Neuronal stem cell (in vitro differentiated cells): ENCODE results near the gene ARHGAP25.

ENCODE experiments used
- DNase-seq: peaks from one replicate; pipeline ENCODE4 v3.0.0-alpha.2; 2013; ENCODE audit warnings: low spot score
- H2AFZ ChIP-seq: one replicate; pipeline ENCODE4 v1.6.1; 2013; ENCODE audit warnings: mild to moderate bottlenecking, low read length, inconsistent platforms
- H2AK5ac ChIP-seq: 2 replicates; pipeline ENCODE4 v1.6.1; 2013; ENCODE audit warnings: low read depth, mild to moderate bottlenecking, inconsistent platforms, low read length, moderate library complexity, mixed read lengths
- H2BK120ac ChIP-seq: 2 replicates; pipeline ENCODE4 v1.6.1; 2013; ENCODE audit warnings: low read depth, mild to moderate bottlenecking, inconsistent platforms, low read length, moderate library complexity, mixed read lengths
- H2BK12ac ChIP-seq: one replicate; pipeline ENCODE4 v1.6.1; 2013; ENCODE audit warnings: low read length, inconsistent platforms
- H2BK15ac ChIP-seq: 2 replicates; pipeline ENCODE4 v1.6.1; 2013; ENCODE audit warnings: mild to moderate bottlenecking, low read length, inconsistent platforms, mixed read lengths
- H2BK5ac ChIP-seq: one replicate; pipeline ENCODE4 v1.6.1; 2013; ENCODE audit warnings: inconsistent platforms, mild to moderate bottlenecking, low read length, moderate library complexity
- H3K14ac ChIP-seq: one replicate; pipeline ENCODE4 v1.6.1; 2013; ENCODE audit warnings: low read length, inconsistent platforms
- H3K18ac ChIP-seq: 2 replicates; pipeline ENCODE4 v1.6.1; 2013; ENCODE audit warnings: low read length, inconsistent platforms
- H3K23ac ChIP-seq: 2 replicates; pipeline ENCODE4 v1.6.1; 2013; ENCODE audit warnings: low read depth, mild to moderate bottlenecking, mixed read lengths, low read length, inconsistent platforms; ENCODE audit not compliant: poor library complexity
- H3K27ac ChIP-seq: replicated peaks from 3 replicates; pipeline ENCODE4 v1.5.1; 2013; ENCODE audit warnings: low read length, inconsistent platforms
- H3K27me3 ChIP-seq, 3 experiments: 2 replicates each; pipeline ENCODE4 v1.6.1; 2013; ENCODE audit warnings: low read length in 3 of 3, mild to moderate bottlenecking in 2 of 3, inconsistent platforms in 1 of 3, low read depth in 1 of 3, mixed read lengths in 1 of 3, moderate library complexity in 1 of 3; ENCODE audit not compliant: control insufficient read depth in 3 of 3, insufficient read depth in 3 of 3
- H3K36me3 ChIP-seq, 2 donors: replicated peaks in 1 of 2; 2 replicates each; pipeline ENCODE4 v1.6.1; 2013; ENCODE audit warnings: low read length in 2 of 2; ENCODE audit not compliant: control insufficient read depth in 2 of 2, insufficient read depth in 2 of 2
- H3K4ac ChIP-seq: 2 replicates; pipeline ENCODE4 v1.6.1; 2013; ENCODE audit warnings: inconsistent platforms, mild to moderate bottlenecking, low read length, moderate library complexity
- H3K4me1 ChIP-seq, 2 donors: 1 replicate in 1 of 2; 2 replicates in 1 of 2; pipeline ENCODE4 v1.6.1; 2013; ENCODE audit warnings: low read length in 2 of 2, low read depth in 1 of 2; ENCODE audit not compliant: control insufficient read depth in 2 of 2, insufficient read depth in 1 of 2
- H3K4me2 ChIP-seq: one replicate; pipeline ENCODE4 v1.6.1; 2013; ENCODE audit warnings: mild to moderate bottlenecking, low read length, inconsistent platforms; ENCODE audit not compliant: insufficient read depth, poor library complexity, severe bottlenecking
- H3K4me3 ChIP-seq, 2 donors: 2 replicates each; pipeline ENCODE4 v1.5.1; 2013; ENCODE audit warnings: low read length in 2 of 2, mild to moderate bottlenecking in 2 of 2, inconsistent platforms in 1 of 2, moderate library complexity in 1 of 2
- H3K79me1 ChIP-seq: one replicate; pipeline ENCODE4 v1.6.1; 2013; ENCODE audit warnings: low read depth, mild to moderate bottlenecking, inconsistent platforms, low read length, moderate library complexity
- H3K9ac ChIP-seq: one replicate; pipeline ENCODE4 v1.6.1; 2013; ENCODE audit warnings: mild to moderate bottlenecking, low read depth, low read length, inconsistent platforms; ENCODE audit not compliant: poor library complexity
- H3K9me3 ChIP-seq, 2 donors: replicated peaks in 1 of 2; 2 replicates each; pipeline versions ENCODE3 to v1.6.1; 2013; ENCODE audit warnings: low read length in 2 of 2, mild to moderate bottlenecking in 2 of 2, inconsistent platforms in 1 of 2, low read depth in 1 of 2, mixed read lengths in 1 of 2, moderate library complexity in 1 of 2; ENCODE audit not compliant: control insufficient read depth in 2 of 2, insufficient read depth in 1 of 2
- H4K8ac ChIP-seq: one replicate; pipeline ENCODE4 v1.6.1; 2013; ENCODE audit warnings: low read depth, mild to moderate bottlenecking, inconsistent platforms, low read length, moderate library complexity
- H4K91ac ChIP-seq: one replicate; pipeline ENCODE4 v1.6.1; 2013; ENCODE audit warnings: low read length, low read depth, mild to moderate bottlenecking, inconsistent platforms; ENCODE audit not compliant: poor library complexity
- WGBS, 2 donors: extraction: QIAGEN DNeasy Blood & Tissue Kit; methylation state at CpG; one replicate each; pipeline ENCODE4 v1.1.7; 2013; ENCODE audit warnings: missing lambda C conversion rate in 2 of 2, mixed read lengths in 1 of 2; ENCODE audit not compliant: insufficient read length in 2 of 2, insufficient replicate concordance in 1 of 2; ENCODE audit errors: extremely low coverage in 2 of 2; 5-methylcytosine and 5-hydroxymethylcytosine counted together

The ARHGAP25 gene

DNA sequence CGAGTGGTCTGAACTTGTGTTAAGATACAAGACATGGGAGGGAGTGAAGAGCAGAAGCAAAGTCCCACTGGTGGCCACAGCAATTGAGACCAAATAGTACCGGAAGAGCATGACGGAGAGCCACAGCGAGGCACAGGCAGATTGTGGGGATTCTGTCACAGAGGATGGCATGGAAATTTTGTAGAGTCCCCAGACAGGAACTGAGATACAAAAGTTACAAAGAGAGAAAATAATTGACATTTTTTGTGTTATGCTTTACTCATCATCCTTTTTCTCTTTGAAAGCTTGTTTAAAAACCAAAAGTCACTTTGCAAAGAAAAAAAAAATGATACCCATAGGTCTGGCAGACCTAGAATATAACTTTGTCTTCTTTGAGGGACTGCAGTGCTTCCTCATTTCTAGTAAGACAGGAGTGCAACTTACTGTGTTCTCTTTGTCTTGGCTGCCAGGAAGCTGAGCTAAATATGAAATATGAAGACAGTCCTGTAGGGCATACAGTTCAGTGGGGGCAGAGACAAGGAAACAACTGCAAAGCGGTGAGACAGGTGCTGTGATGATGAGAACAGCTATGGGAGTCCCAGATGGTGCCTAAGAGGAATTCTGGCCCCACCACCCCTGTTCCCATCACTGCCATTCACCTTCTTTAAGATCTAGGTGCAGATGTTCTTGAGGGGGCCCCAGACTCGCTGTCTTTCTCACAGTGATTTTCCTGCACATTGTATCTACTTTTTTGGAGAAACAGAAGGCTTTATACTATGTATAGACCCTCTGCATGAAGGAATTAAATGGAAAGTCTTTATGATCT, 5.2 kb downstream of the ARHGAP25 start:
- Histone ChIP-seq H3K4ac (no peak overlapping the region), H3K27me3 (no peaks in the 10 kb centered on the region), H3K4me2 (no peak overlapping the region), H2BK12ac (no peak overlapping the region), H3K4me3 (no peak overlapping the region), H3K27ac (no peak overlapping the region), H3K4me1 (no peaks in the 10 kb centered on the region), H2BK120ac (no peak overlapping the region), H4K8ac (no peak overlapping the region), H2AK5ac (no peak overlapping the region), H3K14ac (no peak overlapping the region), H3K9ac (no peak overlapping the region), H3K18ac (no peak overlapping the region), H3K79me1 (no peaks in the 10 kb centered on the region), H3K23ac (no peak overlapping the region), H3K36me3 (no peaks in the 10 kb centered on the region), H2AFZ (no peak overlapping the region), H3K9me3 (no peaks in the 10 kb centered on the region), H4K91ac (no peak overlapping the region), H2BK5ac (no peak overlapping the region), H2BK15ac (no peak overlapping the region)
- no peak for DNase-seq
- WGBS, 2 donors = no CpG with 5 or more reads among the region's 6 CpGs

DNA sequence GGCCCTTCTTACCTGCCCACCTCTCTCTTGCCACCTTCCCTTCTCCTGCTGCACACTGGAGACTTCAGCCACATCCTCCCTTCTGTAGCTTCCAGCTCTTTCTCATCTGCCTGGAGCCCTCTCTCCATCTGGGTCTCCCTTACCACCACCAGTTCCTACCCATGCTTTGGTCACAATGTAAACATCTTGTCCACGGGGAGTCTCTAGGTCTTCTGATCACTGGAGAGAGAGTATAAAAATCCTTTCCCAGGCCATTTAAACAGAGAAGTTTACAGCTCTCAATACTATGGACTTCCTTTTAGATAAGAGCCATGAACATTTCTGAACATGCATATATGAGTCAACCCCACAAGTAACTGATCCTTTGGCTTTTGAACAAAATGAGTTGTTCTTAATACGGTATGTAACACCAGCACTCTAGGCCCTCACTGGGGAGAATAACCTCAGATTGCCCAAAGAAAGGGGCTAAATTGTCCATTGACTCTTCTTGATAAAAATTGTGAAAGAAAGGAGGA, 5.8 kb downstream of the ARHGAP25 start:
- Histone ChIP-seq H2BK12ac (no peak overlapping the region), H3K79me1 (no peaks in the 10 kb centered on the region), H3K4me1 (no peaks in the 10 kb centered on the region), H4K91ac (no peak overlapping the region), H2AFZ (no peak overlapping the region), H3K4me2 (no peak overlapping the region), H2AK5ac (no peak overlapping the region), H3K9me3 (no peaks in the 10 kb centered on the region), H3K4me3 (no peak overlapping the region), H3K4ac (no peak overlapping the region), H3K18ac (no peak overlapping the region), H3K23ac (no peak overlapping the region), H2BK5ac (no peak overlapping the region), H2BK120ac (no peak overlapping the region), H3K27ac (no peak overlapping the region), H3K27me3 (no peaks in the 10 kb centered on the region), H3K9ac (no peak overlapping the region), H2BK15ac (no peak overlapping the region), H4K8ac (no peak overlapping the region), H3K36me3 (no peaks in the 10 kb centered on the region), H3K14ac (no peak overlapping the region)
- no peak for DNase-seq
- no CpG with 5 or more reads among the region's 2 CpGs for WGBS, 2 donors

DNA sequence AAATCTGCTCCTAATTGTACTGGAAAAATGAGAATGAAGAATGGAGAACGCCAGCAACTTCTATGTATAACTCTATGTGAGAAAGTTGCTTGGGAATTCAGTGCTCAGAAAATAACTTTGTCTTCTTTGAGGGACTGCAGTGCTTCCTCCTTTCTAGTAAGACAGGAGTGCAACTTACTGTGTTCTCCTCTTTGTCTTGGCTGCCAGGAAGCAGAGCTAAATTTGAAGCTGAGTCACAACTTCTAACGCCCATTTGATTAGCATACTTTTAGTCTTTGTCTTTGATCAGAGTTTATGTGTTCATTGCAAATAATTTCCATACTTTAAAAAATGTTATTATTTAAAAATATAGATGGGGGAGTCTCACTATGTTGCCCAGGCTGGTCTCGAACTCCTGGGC, 6.6 kb downstream of the ARHGAP25 start:
- H3K9me3 ChIP-seq = no peaks in the 10 kb centered on the region
- no peaks in the 10 kb centered on the region for H3K4me1 ChIP-seq
- DNase-seq = no peak
- H2BK120ac ChIP-seq = no peak overlapping the region
- H3K23ac ChIP-seq = no peak overlapping the region
- H2BK12ac ChIP-seq = no peak overlapping the region
- H3K4me3 ChIP-seq = no peak overlapping the region
- no peak overlapping the region for H2BK15ac ChIP-seq
- H4K8ac ChIP-seq = no peak overlapping the region
- no peak overlapping the region for H3K27ac ChIP-seq
- WGBS, 2 donors = no CpG with 5 or more reads among the region's 3 CpGs
- H3K4me2 ChIP-seq = no peak overlapping the region
- no peak overlapping the region for H2BK5ac ChIP-seq
- H2AFZ ChIP-seq = no peak overlapping the region
- no peaks in the 10 kb centered on the region for H3K79me1 ChIP-seq
- no peak overlapping the region for H4K91ac ChIP-seq
- no peaks in the 10 kb centered on the region for H3K36me3 ChIP-seq
- no peak overlapping the region for H2AK5ac ChIP-seq
- H3K27me3 ChIP-seq = no peaks in the 10 kb centered on the region
- H3K14ac ChIP-seq = no peak overlapping the region
- no peak overlapping the region for H3K9ac ChIP-seq
- no peak overlapping the region for H3K18ac ChIP-seq
- no peak overlapping the region for H3K4ac ChIP-seq

DNA sequence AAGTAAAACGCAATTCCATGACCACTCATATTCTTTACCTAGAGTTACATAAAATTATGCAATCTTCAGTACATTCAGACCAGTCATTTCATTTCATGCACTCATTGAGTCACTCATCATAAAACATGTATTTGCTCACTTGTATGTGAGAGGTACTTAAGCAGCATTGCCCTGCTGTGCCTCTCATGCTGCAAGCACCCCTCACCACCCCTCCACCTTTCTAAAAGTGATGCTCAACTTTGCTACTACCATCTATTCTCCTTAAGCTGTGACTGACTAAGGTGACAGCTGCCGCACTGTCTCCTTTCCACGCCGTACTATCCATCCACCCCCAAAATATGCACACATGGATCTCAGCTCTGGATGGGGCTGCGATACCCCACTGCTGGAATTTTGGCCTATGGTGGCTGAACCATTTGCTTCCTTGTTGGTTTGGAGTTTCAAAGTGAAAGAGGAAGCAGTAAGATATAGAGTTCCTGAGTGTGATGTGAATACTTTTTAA, 7.2 kb downstream of the ARHGAP25 start:
- Histone ChIP-seq H2BK15ac (no peak overlapping the region), H3K14ac (no peak overlapping the region), H2BK120ac (no peak overlapping the region), H4K91ac (no peak overlapping the region), H3K4me3 (no peak overlapping the region), H3K18ac (no peak overlapping the region), H3K4ac (no peak overlapping the region), H3K36me3 (no peaks in the 10 kb centered on the region), H3K79me1 (no peaks in the 10 kb centered on the region), H3K4me2 (no peak overlapping the region), H2BK5ac (no peak overlapping the region), H3K27me3 (no peaks in the 10 kb centered on the region), H2AFZ (no peak overlapping the region), H3K4me1 (no peaks in the 10 kb centered on the region), H3K23ac (no peak overlapping the region), H4K8ac (no peak overlapping the region), H2BK12ac (no peak overlapping the region), H2AK5ac (no peak overlapping the region), H3K27ac (no peak overlapping the region), H3K9me3 (no peaks in the 10 kb centered on the region), H3K9ac (no peak overlapping the region)
- no peak for DNase-seq
- no CpG with 5 or more reads among the region's 5 CpGs for WGBS, 2 donors
